ENCODE measurements around the gene C4orf33.
"Not testable (repeated sequence)": the region's sequence is repeated elsewhere in the genome, so short reads cannot be mapped to it uniquely, and the experiment has no call there.

C4orf33 gene, protein sequence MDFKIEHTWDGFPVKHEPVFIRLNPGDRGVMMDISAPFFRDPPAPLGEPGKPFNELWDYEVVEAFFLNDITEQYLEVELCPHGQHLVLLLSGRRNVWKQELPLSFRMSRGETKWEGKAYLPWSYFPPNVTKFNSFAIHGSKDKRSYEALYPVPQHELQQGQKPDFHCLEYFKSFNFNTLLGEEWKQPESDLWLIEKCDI

DNA sequence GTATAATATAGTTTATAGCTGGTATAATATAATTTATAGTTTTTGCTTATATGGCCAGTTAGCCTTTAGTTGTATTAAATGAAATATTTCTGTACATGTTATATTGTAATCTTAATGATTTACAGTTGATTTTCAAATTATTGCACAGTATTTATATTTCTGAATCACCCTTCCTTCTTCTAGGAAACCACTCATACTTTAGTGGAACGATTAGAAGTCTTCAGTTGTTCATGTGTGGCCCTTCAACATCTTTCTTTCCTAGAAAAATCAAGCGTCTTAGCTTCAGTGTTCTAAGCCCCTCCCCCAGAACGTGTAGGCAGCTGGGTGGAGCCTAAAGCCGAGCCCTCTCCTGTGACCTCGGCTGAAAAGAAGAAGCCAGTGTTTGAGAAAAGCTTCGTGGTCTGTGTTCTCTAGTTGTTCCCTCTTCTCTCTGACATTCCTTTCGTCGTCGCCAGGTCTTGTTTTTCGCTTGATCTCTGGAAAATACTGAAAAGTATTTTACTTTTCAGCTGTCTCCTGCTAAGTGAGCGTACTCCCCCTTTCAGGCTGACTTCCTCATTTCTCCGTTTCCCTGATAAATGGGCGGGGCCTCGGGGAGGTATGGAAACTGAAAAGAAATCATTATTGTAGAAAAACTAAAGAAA lies at the start of gene C4orf33:
Gene C4orf33, plus strand, starts transcription at position 342 of the 644 bp plus-strand sequence. CDS start 6,459 bp downstream, outside the sequence.
- no peak for DNase-seq

DNA sequence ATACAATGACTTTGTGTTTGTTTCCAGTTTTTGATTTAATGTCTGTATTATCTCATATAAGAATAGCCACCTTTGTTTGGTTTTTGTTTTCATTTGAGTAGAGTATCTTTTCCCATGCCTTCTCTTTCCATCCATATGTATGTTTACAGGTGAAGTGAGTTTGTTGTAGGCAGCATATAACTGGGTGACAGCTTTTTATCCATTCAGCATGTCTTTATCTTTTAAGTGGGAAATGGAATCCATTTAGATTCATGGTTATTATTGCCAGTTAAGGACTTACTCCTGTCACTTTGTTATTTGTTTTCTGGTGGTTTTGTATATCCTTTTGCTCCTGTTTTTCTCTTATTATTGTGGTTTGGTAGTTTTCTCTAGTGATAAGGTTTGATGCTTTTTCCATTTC lies 36.9 kb upstream of the C4orf33 start:
- no peak for DNase-seq

DNA sequence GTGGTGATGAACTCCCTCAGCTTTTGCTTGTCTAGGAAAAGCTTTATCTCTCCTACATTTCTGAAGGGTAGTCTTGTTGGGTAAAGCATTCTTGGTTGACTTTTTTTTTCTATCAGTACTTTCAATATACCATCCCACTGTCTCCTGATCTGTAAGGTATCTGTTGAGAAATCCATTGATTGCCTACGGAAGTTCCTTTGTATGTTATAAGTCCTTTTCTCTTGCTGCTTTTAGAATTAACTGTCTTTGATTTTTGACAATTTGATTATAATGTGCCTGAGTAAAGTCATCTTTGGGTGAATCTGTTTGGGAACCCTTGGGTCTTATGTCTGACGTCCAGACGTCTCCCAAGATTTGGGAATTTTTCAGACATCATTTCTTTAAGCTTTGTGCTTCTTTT lies 33.4 kb upstream of the C4orf33 start:
- DNase-seq: no peak

DNA sequence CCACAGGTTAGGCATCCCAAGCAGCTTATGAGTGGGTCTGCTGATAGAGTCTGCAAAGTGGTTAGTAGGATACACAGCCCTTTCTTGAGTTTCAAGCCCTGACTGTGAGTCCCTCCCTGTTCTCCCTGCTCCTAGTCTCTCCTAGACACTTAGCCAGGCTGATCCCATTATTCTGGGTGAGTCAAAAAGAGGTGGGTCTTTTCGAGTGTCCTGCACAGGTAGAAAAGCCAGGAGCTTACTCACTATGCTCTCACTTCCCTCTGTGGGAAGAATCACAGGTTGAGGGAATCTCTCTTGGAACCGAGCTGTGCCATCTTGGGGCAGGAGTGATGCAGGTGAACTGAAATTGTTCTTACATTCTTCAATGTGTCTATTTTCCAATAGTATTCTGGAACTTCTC lies 32.3 kb upstream of the C4orf33 start:
- DNase-seq: no peak

DNA sequence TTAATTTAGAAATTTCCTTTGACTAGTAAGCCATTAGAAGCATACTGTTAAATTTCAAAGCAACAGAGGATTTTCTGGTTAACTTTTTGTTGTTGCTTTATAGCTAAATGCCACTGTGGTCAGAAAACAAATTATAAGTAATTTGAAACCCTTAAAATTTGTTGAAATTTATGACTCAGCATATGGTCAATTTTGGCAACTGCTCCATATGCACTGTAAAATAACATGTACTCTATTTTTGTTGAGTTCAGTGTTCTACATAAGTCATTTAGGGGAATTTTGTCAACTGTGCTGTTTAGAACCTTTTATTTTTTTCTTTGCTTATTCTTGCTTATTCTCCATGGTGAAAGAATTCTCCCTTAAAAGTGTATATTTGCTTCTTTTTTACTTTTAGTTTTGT lies 31.2 kb upstream of the C4orf33 start:
- DNase-seq: no peak

DNA sequence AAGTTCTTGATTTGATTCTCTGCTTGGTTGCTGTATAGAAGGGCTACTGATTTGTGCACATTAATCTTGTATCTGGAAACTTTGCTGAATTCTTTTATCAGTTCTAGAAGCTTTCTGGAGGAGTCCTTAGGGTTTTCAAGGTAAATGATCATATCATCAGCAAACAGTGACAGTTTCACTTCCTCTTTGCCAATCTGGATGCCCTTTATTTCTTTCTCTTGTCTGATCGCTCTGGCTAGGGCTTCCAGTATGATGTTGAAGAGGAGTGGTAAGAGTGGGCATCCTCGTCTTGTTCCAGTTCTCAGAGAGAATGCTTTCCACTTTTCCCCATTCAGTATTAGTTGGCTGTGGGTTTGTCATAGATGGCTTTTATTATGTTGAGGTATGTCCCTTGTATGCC lies 26.4 kb upstream of the C4orf33 start:
- DNase-seq: not testable (repeated sequence)

DNA sequence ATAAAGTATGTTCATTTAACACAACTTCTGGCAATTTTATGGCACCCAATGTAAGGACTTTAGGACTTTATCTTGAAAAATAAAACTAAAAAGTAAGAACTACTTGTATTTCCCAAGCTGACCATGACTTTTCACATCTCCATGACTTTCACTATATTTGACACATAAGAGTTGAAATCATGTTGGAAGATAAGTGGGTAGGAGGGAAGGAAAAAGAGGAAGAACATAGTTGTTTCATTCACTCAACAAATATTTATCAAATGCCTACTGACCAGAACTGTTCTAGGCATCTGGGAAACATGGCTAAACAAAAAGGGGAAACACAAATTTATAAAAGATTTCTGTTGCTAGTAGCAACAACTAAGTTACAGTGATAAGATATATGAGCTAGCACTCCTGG lies 18.6 kb upstream of the C4orf33 start:
- DNase-seq: no peak

DNA sequence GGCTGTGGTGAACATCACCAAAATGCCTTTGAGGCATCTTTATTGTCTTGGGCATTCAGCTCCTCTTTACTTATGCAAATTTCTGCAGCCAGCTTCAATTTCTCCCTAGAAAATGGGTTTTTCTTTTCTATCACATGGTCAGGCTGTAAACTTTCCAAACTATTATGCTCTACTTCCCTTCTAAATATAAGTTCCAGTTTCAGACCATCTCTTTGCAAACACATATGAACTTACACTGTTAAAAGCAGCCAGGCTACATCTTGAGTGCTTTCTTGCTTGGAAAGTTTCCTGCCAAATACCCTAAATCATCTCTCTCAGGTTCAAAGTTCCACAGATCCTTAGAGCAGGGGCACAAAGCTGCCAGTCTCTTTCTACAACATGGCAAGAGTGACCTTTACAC lies 15.8 kb upstream of the C4orf33 start:
- DNase-seq: no peak

DNA sequence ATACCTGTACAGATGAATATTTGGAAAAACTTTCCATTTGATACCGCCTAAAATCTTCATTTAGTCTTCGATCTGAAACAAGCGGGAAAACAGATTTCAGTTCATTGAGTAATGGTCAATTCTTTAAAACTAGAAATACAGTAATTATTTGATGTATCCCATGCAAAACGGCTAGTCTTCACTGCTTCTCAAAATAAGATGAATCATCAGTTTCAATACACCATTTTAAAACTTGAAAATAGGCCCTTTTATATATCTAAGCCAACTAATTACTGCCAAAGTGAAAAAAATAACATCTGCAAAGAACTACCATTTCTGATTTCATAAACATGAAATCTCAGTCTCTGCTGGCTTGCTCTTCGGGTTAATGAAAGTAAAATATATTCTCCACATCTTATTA lies 13.7 kb upstream of the C4orf33 start:
- DNase-seq: no peak

DNA sequence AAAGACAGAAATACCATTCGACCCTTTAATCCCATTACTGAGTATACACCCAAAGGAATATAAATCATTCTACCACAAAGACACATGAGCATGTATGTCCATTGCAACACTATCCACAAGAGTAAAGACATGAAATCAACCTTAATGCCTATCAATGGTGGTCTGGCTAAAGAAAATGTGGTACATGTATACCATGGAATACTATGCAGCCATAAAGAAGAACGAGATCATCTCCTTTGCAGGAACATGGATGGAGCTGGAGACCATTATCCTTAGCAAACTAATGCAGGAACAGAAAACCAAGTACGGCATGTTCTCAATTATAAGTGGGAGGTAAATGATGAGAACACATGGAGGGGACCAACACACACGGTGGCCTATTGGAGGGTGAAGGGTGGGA lies 10.5 kb upstream of the C4orf33 start:
- no peak for DNase-seq

DNA sequence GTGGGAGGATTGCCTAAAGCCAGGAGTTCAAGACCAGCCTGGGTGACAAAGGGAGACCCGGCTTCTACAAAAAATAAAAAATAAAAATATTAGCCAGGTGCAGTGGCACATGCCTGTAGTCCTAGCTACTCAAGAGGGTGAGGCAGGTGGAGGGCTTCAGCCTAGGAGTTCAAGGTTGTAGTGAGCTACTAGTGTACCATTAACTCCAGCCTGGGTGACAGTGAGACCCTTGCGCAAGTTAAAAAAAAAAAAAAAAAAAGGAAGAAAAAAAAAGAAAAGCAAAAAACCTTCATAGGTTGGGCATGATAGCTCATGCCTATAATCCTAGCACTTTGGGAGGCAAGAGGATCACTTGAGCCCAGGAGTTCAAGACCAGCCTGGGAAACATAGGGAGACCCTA lies 8.4 kb upstream of the C4orf33 start:
- no peak for DNase-seq

DNA sequence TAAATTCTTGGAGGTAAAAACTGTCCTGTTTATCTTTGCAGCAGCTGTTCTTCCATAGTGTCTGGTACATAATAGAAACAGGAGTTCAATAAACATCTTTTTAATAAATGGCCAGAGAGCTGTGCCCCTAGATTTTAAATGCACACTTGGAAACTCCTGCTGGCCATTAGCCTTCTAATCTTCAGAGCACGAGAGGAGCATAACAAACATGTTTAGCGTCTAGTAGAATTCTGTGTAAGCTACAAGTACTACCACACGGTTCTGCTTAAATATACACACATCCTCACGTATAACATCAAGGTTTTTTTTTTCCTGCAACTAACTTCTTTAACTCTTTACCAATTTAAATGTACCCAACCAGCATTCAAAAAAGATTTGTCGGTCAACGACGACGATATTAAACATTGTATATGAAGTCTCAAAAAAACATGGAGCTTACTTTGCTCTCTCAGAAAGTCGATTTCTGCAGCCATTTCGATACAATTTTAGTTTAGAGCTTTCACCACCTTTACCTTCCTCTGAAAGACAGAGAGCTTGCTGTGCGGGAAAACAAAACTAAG lies 3.2 kb upstream of the C4orf33 start:
- DNase-seq: peak; percentile 39

DNA sequence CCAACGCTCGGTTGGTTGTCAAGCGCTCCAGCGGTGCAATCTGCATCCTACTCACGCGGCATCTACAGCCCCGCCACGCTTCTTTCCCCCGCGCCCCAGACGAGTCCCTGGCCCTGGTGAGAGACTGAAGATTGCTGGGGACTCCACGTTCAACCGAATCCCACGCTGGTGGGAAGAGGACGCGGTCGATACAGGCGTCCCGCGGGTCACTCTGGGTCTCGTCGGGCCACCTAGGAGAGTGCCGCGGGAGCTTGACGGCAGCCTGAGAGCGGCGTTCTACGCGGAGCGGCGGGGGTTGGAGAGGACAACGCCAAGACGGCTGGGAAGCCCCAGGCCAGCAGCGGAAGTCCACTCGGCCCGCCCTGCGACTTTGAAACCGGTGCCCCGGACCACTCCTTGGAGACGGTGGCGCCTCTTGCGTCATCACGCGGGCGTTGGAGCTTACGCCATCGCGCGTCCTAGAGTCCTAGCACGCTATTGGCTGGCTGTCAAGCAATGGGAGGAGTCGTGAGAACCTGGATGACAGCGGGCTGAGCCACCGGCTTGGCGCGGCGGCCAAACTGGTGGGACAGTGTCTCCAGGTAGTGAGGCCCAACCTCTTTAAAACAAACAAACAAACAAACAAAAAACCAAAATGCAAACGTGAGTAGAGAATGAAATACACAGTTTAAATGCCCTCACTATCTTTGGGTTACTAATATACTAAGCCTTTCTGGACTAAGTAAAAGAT lies 2.6 kb upstream of the C4orf33 start, which contains the start of gene SCLT1:
Gene SCLT1, minus strand, starts transcription at position 349 of the 730 bp plus-strand sequence. CDS start 436 bp downstream, outside the sequence.
- DNase-seq: peak; percentile 69

DNA sequence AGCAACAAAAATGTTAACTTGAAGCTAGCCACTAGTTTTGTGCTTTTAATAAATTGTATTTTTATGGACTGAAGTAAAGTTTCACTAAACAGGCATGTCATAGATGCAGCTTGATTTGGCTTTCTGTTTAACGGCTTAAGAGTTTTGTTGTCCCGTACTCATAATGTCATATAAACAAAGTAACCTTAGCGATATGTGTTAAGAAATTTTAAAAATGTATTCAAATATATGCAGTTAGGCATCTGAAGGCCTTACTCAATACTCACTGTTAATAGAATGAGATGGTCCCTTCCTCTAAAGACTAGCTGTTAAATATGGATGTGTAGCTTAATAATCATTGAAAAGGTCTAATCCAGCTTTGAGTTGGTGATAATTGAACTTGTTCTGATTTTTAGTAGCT lies 1.6 kb upstream of the C4orf33 start:
- no peak for DNase-seq

DNA sequence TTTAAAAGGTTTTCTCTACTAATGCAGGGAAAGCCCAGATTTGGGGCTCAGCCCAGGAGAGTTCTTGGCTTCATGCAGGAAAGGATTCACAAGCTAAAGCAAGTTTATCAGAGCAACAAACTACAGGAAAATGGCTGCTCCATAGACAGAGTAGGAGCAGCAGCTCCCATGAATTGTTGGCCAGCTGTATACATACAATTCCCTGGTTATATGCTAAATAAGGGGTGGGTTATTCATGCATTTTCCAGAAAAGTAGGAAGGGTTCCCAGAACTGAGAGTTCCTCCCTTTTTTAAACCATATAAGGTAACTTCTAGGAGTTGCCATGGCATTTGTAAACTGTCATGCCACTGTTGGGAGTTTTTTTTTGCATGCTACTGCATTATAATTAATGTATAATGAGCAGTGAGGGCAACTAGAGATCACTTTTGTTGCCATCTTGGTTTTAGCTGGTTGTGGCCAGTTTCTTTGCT lies 2.6 kb downstream of the C4orf33 start:
- no peak for DNase-seq

DNA sequence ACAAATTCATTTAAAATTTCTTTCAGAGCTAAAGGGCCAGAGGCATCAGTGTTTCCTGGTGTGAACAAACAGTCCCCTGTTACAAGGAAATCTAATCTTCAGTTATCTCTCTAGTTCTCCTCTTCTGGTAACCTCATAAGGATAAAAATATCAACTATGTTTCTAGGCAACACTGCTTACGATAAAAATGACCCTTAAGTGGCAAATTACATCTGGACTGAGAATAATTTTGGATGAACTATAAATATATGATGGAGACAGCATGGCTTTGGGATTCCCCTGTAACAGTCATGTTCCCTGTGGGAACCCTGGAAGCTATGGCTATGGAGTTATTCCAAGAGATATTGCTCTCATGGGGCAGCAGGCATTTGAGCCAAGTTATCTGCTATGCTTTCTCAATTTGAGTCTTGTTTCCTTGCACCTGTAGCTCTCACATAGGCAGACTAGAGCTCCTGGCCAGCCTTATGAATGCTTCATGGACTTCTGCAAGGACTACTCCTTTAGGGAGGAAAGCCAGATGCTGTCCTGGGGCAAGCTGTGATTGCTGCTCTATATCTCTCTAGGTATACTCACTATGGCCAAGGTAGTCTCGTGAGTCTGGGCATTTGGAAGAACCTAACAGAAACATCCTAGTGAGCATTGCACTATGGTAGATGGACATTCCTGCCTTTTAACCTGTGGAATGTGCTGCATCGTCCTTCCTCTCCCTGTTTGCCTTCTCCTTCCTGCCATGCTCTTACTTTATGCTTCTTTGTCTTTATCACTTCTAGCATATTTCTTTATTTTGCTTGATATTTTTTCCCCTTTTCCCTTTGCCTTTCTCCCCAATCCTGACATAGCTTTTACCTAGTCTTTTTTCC lies 14.2 kb downstream of the C4orf33 start:
- DNase-seq: no peak

DNA sequence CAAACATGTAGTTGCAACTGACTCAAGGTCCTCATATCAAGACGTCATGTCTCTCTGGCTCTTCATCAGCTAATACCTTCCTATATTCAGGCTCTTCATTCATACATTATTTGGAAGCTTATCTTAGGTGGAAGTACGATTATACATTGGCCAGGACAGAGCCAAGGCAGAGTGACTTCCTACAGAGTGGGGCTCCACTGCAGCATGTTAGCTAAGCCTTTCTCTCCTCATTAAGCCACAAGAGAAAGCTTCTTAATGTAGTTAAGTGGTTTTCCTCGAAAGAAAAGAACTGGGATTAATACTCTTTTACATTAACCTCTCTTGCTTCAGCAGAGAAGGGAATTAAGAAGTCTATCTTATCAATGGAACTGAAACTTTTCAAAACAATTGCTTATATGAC lies 15.0 kb downstream of the C4orf33 start:
- no peak for DNase-seq

DNA sequence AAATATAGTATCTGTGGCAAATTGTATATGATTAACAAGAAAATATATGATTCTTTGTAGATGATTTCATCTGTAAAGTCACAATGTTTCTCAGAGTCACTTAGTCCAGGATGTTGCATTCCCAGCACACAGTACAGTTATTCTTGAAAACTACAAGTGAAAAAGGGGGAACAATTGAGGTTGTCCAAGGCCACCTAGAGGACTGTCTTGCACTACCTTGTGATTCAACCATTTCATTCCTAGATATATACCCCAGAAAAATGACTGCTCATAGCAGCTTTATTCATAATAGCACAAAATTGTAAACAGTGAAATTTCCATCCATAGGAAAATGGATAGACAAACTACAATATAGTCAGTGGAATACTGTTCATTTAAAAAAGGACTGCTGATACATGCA lies 16.0 kb downstream of the C4orf33 start:
- no peak for DNase-seq

DNA sequence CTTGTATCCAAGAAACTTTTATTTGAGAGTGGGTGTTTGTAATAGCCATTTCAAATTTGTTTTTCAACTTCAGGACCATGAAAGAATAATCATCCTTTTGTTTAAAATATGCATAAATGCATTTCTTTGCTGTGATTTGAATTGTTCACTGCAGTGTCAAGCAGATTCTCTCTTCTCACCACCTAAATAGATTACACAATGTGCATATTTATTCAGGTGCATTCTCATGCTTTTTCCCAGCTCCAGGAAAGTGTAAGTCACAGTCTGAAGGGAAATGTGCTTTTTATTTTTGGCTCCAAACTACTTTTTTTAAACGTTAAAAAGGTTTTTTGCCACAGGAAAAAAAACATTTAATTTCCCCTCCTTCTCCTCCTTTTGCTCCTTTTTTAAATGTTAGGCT lies 17.5 kb downstream of the C4orf33 start:
- no peak for DNase-seq

DNA sequence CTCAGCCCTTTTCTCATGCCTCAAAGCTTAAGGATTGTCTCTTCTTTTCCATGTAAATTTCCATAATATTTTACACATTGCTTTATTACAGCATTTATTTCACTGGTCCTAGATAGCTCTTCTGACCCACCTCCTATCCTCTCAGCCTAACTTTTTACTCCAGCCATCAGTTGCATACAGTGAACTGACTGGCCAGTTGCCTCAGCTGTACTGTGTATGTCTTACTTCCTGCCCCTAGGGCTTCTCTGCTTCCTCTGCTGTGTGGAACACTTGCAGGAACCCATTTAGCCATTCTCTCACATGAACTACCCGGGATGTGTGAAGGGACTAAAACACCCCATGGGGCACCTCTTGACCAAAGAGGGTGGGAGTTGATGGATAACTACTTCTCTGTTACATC lies 18.0 kb downstream of the C4orf33 start:
- no peak for DNase-seq

DNA sequence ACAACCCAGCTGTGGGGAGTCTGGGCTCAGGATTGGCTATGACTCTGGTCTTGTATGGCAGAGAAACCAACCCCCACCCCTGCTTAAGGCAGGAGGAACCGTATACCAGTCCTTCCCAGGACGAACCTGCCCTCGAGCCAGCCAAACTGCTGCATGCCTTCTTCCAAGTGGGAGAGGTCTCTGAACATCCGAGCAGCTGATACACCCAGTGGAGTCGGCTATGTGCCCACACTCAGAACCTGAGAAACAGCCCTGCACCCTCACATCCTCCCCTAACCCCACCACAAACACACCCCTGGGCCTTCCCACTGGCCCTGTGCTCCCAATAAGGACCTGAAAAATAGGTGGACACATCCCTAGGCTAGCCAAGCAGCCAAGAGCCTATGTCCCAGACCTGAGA lies 21.8 kb downstream of the C4orf33 start:
- DNase-seq: no peak

DNA sequence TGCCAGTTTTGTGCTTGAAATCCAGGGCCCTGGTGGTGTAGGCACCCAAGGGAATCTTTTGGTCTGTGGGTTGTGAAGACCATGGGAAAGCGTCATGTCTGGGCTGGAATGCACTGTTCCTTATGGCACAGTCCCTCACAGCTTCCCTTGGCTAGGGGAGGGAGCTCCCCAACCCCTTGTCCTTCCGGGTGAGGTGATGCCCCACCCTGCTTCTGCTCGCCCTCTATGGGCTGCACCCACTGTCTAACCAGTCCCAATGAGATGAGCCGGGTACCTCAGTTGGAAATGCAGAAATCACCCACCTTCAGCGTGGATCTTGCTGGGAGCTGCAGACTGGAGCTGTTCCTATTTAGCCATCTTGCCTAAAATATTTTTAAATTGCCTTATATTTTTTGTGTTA lies 30.7 kb downstream of the C4orf33 start:
- DNase-seq: not testable (repeated sequence)

DNA sequence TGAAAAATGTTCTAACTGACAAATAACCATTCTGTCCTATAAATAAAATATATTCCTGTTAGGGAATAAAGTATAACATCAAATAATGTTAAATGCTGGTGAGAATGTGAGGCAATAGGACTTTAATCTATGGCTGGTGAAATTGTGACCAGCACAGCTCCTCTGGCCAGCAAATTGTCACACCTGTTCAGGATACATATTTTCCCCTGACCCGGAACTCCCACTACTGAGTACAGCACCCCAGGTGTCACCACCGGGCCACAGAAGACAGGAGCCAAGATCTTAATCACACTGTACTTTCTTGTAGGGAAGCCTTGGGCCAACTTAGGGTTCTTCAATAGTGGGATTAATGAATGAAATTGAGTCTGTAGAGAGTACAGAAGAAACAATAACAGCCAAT lies 33.2 kb downstream of the C4orf33 start:
- no peak for DNase-seq

Measured in DMS79 treated with DMSO at 0.1 percent for 48 hours (cell line).